DOHH2 (cell line): ENCODE data around the gene ADCY1.

Source experiments
- H3F3A ChIP-seq: fragments of 200-600 bp; sonication (generic), shearing (Covaris generic); 2 replicates; pipeline ENCODE4 v1.6.0; 2016; ENCODE audit warnings: antibody characterized with exemption, mild to moderate bottlenecking; ENCODE audit not compliant: control insufficient read depth, insufficient read depth
- H3K27ac ChIP-seq: fragments of 200-600 bp; sonication (generic); 2 replicates; pipeline ENCODE4 v1.5.1; 2014; ENCODE audit warnings: low read depth, mild to moderate bottlenecking, low read length, moderate library complexity
- H3K27me3 ChIP-seq: fragments of 200-600 bp; sonication (generic); 2 replicates; pipeline ENCODE4 v1.6.1; 2014; ENCODE audit warnings: mild to moderate bottlenecking, low read length, mixed read lengths; ENCODE audit not compliant: control insufficient read depth
- H3K36me3 ChIP-seq: fragments of 200-600 bp; sonication (generic); 2 replicates; pipeline ENCODE4 v1.6.1; 2014; ENCODE audit warnings: mild to moderate bottlenecking, low read length, moderate library complexity, mixed read lengths; ENCODE audit not compliant: control insufficient read depth
- H3K4me1 ChIP-seq: fragments of 200-600 bp; sonication (generic); 2 replicates; pipeline ENCODE4 v1.6.1; 2014; ENCODE audit warnings: mild to moderate bottlenecking, low read length, mixed read lengths; ENCODE audit not compliant: control insufficient read depth
- H3K4me2 ChIP-seq: fragments of 200-600 bp; sonication (generic); 2 replicates; pipeline ENCODE4 v1.6.0; 2014; ENCODE audit warnings: mild to moderate bottlenecking, low read length, moderate library complexity
- H3K4me3 ChIP-seq: fragments of 200-600 bp; sonication (generic); 2 replicates; pipeline ENCODE4 v1.5.1; 2014; ENCODE audit warnings: mild to moderate bottlenecking, low read length, mixed read lengths
- H3K79me2 ChIP-seq: fragments of 200-600 bp; sonication (generic); 2 replicates; pipeline ENCODE4 v1.6.1; 2014; ENCODE audit warnings: mild to moderate bottlenecking, low read length, mixed read lengths; ENCODE audit not compliant: control insufficient read depth
- H3K9me2 ChIP-seq: fragments of 200-600 bp; sonication (generic); replicated peaks from 2 replicates; pipeline ENCODE4 v1.6.1; 2014; ENCODE audit warnings: mild to moderate bottlenecking, low read length, mixed read lengths; ENCODE audit not compliant: control insufficient read depth
- H3K9me3 ChIP-seq: fragments of 200-600 bp; sonication (generic); 2 replicates; pipeline ENCODE4 v1.6.1; 2014; ENCODE audit warnings: antibody characterized with exemption, low read length, mixed read lengths; ENCODE audit not compliant: control insufficient read depth, insufficient read depth
- H4K20me1 ChIP-seq: fragments of 200-600 bp; sonication (generic); 2 replicates; pipeline ENCODE4 v1.6.0; 2014; ENCODE audit warnings: low read depth, mild to moderate bottlenecking, antibody characterized with exemption, low read length, moderate library complexity; ENCODE audit not compliant: control insufficient read depth, insufficient read depth
- CTCF ChIP-seq: fragments of 200-600 bp; sonication (generic); IDR thresholded peaks from one replicate; pipeline ENCODE4 v1.5.1; 2014; ENCODE audit warnings: antibody characterized with exemption, mild to moderate bottlenecking, low read depth, low read length; ENCODE audit not compliant: poor library complexity, severe bottlenecking
- EZH2phosphoT487 ChIP-seq: fragments of 200-600 bp; sonication (generic); IDR thresholded peaks from 2 replicates; pipeline ENCODE4 v1.6.1; 2017; ENCODE audit warnings: borderline replicate concordance, mild to moderate bottlenecking, antibody characterized with exemption, low read length, moderate library complexity, mixed read lengths

ADCY1 gene

GRCh38 chr7:45597286-45597984 lies 23.3 kb downstream of the ADCY1 start:
- no peaks in the 10 kb centered on the region for H4K20me1 ChIP-seq
- H3K36me3 ChIP-seq, result no peaks in the 10 kb centered on the region
- H3K9me3 ChIP-seq, result no peaks in the 10 kb centered on the region
- no peaks in the 10 kb centered on the region for H3K27me3 ChIP-seq
- H3K4me1 ChIP-seq, result no peaks in the 10 kb centered on the region
- H3K27ac ChIP-seq, result no peak overlapping the region
- H3K9me2 ChIP-seq, result no peaks in the 10 kb centered on the region
- H3K79me2 ChIP-seq, result no peaks in the 10 kb centered on the region
- H3F3A ChIP-seq, result no peaks in the 10 kb centered on the region
- no peak overlapping the region for H3K4me2 ChIP-seq
- no peak overlapping the region for H3K4me3 ChIP-seq
- no peak for TF ChIP-seq EZH2phosphoT487
- no peak for TF ChIP-seq CTCF

- Histone ChIP-seq H3K36me3 (no peaks in the 10 kb centered on the region), H4K20me1 (no peaks in the 10 kb centered on the region), H3K4me1 (no peaks in the 10 kb centered on the region), H3K4me3 (no peak overlapping the region), H3K4me2 (no peak overlapping the region), H3K9me3 (no peaks in the 10 kb centered on the region), H3K27ac (no peak overlapping the region), H3K27me3 (no peaks in the 10 kb centered on the region), H3K9me2 (no peaks in the 10 kb centered on the region), H3K79me2 (no peaks in the 10 kb centered on the region), H3F3A (no peaks in the 10 kb centered on the region)
- TF ChIP-seq EZH2phosphoT487, result no peak
- no peak for TF ChIP-seq CTCF
These were observed 24.8 kb downstream of the ADCY1 start for GRCh38 chr7:45598886-45599520.

GRCh38 chr7:45599851-45600706 lies 25.9 kb downstream of the ADCY1 start:
- Histone ChIP-seq H3K27ac (no peak overlapping the region), H3K4me3 (no peak overlapping the region), H3K79me2 (no peaks in the 10 kb centered on the region), H3F3A (no peaks in the 10 kb centered on the region), H3K4me1 (no peaks in the 10 kb centered on the region), H3K27me3 (no peaks in the 10 kb centered on the region), H3K36me3 (no peaks in the 10 kb centered on the region), H3K4me2 (no peak overlapping the region), H3K9me3 (no peaks in the 10 kb centered on the region), H3K9me2 (no peaks in the 10 kb centered on the region), H4K20me1 (no peaks in the 10 kb centered on the region)
- TF ChIP-seq CTCF, result no peak
- TF ChIP-seq EZH2phosphoT487, result no peak
